ENCODE results near the gene PPP1R13B.
"Not testable (repeated sequence)": the region's sequence is repeated elsewhere in the genome, so short reads cannot be mapped to it uniquely, and the experiment has no call there.

PPP1R13B gene

GRCh38 chr14:103828315-103828967, 18.9 kb downstream of the PPP1R13B start:
- DNase-seq = no peak

- no peak for DNase-seq
These were observed 22.3 kb downstream of the PPP1R13B start for GRCh38 chr14:103825101-103825500.

GRCh38 chr14:103820908-103821307, 26.5 kb downstream of the PPP1R13B start:
- DNase-seq = no peak

GRCh38 chr14:103820382-103820781, 27.0 kb downstream of the PPP1R13B start:
- DNase-seq = no peak

- DNase-seq = no peak
These were observed 27.7 kb downstream of the PPP1R13B start for GRCh38 chr14:103819503-103820307.

GRCh38 chr14:103818870-103819269, 28.5 kb downstream of the PPP1R13B start:
- no peak for DNase-seq

GRCh38 chr14:103818422-103818821, 29.0 kb downstream of the PPP1R13B start:
- no peak for DNase-seq

- DNase-seq = no peak
These were observed 29.8 kb downstream of the PPP1R13B start for GRCh38 chr14:103817595-103817994.

GRCh38 chr14:103816991-103817390, 30.4 kb downstream of the PPP1R13B start:
- no peak for DNase-seq

GRCh38 chr14:103815253-103815652, 32.1 kb downstream of the PPP1R13B start:
- no peak for DNase-seq

GRCh38 chr14:103811189-103811588, 36.2 kb downstream of the PPP1R13B start:
- DNase-seq = no peak

- DNase-seq = peak; percentile 53
These were observed 38.9 kb downstream of the PPP1R13B start for GRCh38 chr14:103808403-103809001.

GRCh38 chr14:103806805-103807204, 40.6 kb downstream of the PPP1R13B start:
- no peak for DNase-seq

GRCh38 chr14:103805708-103806107, 41.7 kb downstream of the PPP1R13B start:
- DNase-seq = no peak

- DNase-seq = no peak
These were observed 43.7 kb downstream of the PPP1R13B start for GRCh38 chr14:103803661-103804060.

GRCh38 chr14:103802356-103802755, 45.0 kb downstream of the PPP1R13B start:
- no peak for DNase-seq

GRCh38 chr14:103801459-103801858, 45.9 kb downstream of the PPP1R13B start:
- DNase-seq = no peak

- DNase-seq = not testable (repeated sequence)
These were observed 54.2 kb downstream of the PPP1R13B start for GRCh38 chr14:103793192-103793591.

GRCh38 chr14:103788086-103788485, 59.3 kb downstream of the PPP1R13B start:
- no peak for DNase-seq

- no peak for DNase-seq
These were observed 65.0 kb downstream of the PPP1R13B start for GRCh38 chr14:103782376-103782775.

GRCh38 chr14:103776319-103776718, 71.1 kb downstream of the PPP1R13B start:
- DNase-seq = not testable (repeated sequence)

- DNase-seq = no peak
These were observed 71.9 kb downstream of the PPP1R13B start for GRCh38 chr14:103775506-103775905.

GRCh38 chr14:103773521-103773920, 73.9 kb downstream of the PPP1R13B start:
- DNase-seq = no peak
